Activated naive CD8-positive, alpha-beta T cell treated with anti-CD3 and anti-CD28 coated beads, Interleukin-2, amount 50 U/mL, for 24 hours (primary cell): ENCODE data around the gene GNG13.
"Not testable (repeated sequence)": the region's sequence is repeated elsewhere in the genome, so short reads cannot be mapped to it uniquely, and the experiment has no call there.

Source experiments
- ATAC-seq: fragments of 150-1000 bp; cut with Tn5 transposase; one replicate; pipeline ENCODE4 v1.10.0; 2021
- DNase-seq: peaks from one replicate; pipeline ENCODE4 v3.0.0; 2021
- H3K27ac Mint-ChIP-seq: one replicate; pipeline ENCODE4 v1.8.0; 2021; ENCODE audit warnings: mild to moderate bottlenecking, mixed read lengths
- H3K27me3 Mint-ChIP-seq: one replicate; pipeline ENCODE4 v1.8.0; 2021; ENCODE audit warnings: mixed read lengths
- H3K36me3 Mint-ChIP-seq: one replicate; pipeline ENCODE4 v1.8.0; 2021; ENCODE audit warnings: low read depth, mixed read lengths
- H3K4me1 Mint-ChIP-seq: one replicate; pipeline ENCODE4 v1.8.0; 2021; ENCODE audit warnings: mixed read lengths
- H3K4me3 Mint-ChIP-seq: one replicate; pipeline ENCODE4 v1.8.0; 2021; ENCODE audit warnings: mild to moderate bottlenecking, moderate library complexity, mixed read lengths
- H3K9me3 Mint-ChIP-seq: one replicate; pipeline ENCODE4 v1.8.0; 2021; ENCODE audit warnings: mixed read lengths

GNG13 gene

DNA sequence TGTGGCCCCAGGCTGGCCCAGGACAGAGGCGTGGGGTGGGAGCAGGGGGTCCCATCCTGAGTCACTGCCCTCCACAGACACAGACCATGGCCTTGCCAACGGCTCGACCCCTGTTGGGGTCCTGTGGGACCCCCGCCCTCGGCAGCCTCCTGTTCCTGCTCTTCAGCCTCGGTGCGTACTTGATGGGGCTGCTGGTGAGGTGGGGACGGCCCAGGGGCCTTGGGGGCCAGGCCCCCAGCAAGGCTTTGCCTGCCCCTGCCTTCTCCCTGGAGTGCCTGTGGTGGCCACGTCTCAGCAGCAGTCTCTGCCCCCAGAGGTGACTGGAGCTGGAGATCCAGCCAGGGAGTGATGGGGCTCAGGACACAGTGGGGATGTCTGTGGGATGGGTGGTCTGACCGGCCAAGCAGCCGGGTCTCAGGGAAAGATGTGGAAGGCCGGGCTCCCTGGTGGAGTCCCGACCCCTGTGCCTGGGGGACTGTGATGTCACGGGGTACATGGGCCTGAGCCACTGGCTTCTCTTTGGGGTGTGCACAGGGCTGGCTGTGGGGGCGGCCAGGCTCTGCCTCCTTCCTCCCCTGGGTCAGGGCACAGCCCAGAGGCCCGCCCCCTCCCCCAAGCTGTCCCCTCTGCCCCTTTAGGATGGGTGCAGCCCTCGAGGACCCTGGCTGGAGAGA is 37.8 kb downstream of the GNG13 start:
- no peak for DNase-seq
- Mint-ChIP-seq H3K9me3 (no peaks in the 10 kb centered on the region), H3K27ac (no peak overlapping the region), H3K36me3 (no peaks in the 10 kb centered on the region), H3K4me3 (no peak overlapping the region), H3K27me3 (no peaks in the 10 kb centered on the region), H3K4me1 (no peaks in the 10 kb centered on the region)
- no peak for ATAC-seq

DNA sequence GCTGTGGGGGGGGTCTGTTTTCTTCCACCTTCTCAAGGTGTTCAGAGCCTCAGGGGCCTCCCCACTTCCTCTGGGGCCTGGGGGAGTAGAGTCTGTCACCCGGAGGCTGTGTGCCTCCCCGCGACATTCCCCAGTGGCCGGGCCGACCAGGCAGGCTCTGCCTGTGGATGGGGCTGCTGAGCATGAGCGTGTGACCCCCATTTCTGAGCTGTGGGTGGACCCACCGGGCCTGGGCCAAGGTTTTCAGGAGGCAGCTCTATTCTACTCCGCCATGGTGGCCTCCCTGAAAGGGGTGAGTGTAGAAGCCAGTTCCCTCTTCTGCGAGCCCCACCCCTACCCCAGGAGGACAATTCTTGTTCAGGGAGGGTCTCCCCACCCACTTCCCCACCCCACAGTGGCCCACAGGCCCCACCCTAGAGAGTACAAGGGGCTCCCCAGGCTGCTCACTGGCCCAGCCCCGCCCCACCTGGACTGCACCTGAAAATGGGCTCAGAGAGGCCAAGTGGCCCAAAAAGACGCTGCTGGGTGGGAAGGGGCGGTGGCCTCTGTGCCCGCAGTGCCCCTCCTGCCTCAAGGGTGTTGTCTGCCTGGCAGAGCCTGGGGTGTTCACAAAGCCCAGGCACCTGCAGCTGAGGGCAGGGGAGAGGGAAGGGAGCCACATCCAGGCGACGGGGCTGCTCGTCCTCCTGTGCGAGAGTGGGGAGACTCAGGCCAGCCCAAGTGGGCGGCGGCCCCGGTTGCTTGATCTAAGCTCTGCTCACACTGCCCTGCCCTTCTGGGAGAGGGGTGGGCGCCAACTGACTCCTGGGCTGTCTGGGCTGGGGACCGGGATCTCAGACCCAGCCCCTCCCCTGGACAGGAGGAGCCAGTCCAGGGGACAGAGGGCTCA is 38.7 kb downstream of the GNG13 start:
- Mint-ChIP-seq H3K9me3 (no peaks in the 10 kb centered on the region), H3K4me3 (no peak overlapping the region), H3K4me1 (no peaks in the 10 kb centered on the region), H3K27me3 (peaks cover 3% of the 10 kb centered on the region), H3K27ac (no peak overlapping the region), H3K36me3 (no peaks in the 10 kb centered on the region)
- no peak for DNase-seq
- ATAC-seq = no peak

DNA sequence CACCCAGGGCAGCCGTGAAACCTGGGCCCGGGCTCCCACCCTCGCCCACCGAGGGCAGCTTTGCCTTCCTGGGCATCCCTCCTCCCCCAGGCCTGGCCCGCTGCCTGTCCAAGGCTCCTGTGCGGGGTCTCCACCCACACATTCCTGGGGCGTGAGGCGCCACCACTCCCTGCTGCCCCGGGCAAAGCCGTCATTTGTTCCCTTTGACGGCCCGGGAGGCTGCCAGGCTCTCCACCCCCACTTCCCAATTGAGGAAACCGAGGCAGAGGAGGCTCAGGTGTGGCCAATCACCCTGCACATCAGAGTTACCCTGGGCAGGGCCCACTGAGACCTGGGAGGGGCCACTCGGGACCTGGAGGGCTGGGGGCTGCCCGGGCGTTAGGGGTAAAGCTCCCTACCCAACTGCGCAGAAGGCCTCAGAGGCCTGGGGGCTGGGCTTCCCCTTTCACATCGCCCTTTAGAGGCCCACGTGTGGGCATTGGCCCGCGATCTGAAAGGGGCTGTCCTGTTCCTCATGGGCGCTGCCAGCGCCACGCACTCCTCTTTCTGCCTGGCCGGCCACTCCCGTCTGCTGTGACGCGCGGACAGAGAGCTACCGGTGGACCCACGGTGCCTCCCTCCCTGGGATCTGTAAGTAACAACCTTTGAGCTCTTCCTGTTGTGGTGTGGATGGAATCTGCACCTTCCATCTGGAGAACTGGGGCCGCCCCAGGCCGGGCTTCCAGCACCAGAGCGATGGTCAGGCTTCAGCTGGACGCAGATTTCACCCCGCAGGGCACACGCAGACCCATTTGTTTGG is 39.8 kb downstream of the GNG13 start, which contains the start of gene MSLN:
MSLN (plus strand) TSS at position 190 of the 799 bp plus-strand sequence. CDS start 1,947 bp downstream, outside the sequence.
- DNase-seq = no peak
- Mint-ChIP-seq H3K27ac (no peak within 1 kb of the TSS), H3K9me3 (no peaks in the 10 kb centered on the region), H3K36me3 (no peaks in the 10 kb centered on the region), H3K27me3 (peaks cover 3% of the 10 kb centered on the region), H3K4me3 (no peak within 1 kb of the TSS), H3K4me1 (no peaks in the 10 kb centered on the region)
- ATAC-seq = no peak

DNA sequence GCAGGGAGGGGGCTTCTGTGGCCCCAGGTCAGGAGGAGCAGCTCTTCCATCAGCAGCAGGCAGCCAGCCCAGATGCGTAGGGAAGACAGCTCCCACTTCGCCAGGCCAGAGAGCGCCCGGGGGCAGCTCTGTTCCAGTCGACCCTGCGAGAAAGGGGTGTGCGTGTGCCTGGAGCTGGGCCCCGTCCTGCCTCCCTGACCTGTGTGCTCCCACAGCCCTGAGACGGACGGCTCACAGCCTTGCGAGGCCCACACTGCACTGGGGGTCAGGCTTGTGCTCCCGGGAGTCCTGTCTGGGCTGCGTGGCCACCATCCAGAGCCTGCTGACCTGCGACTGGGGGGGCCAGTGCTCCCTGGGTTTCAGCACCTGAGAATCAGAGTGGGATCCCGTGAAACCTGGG is 40.5 kb downstream of the GNG13 start:
- no peak for ATAC-seq
- no peak overlapping the region for H3K27ac Mint-ChIP-seq
- H3K36me3 Mint-ChIP-seq = no peaks in the 10 kb centered on the region
- H3K9me3 Mint-ChIP-seq = no peaks in the 10 kb centered on the region
- no peaks in the 10 kb centered on the region for H3K4me1 Mint-ChIP-seq
- DNase-seq = no peak
- peaks cover 3% of the 10 kb centered on the region for H3K27me3 Mint-ChIP-seq
- H3K4me3 Mint-ChIP-seq = no peak overlapping the region

DNA sequence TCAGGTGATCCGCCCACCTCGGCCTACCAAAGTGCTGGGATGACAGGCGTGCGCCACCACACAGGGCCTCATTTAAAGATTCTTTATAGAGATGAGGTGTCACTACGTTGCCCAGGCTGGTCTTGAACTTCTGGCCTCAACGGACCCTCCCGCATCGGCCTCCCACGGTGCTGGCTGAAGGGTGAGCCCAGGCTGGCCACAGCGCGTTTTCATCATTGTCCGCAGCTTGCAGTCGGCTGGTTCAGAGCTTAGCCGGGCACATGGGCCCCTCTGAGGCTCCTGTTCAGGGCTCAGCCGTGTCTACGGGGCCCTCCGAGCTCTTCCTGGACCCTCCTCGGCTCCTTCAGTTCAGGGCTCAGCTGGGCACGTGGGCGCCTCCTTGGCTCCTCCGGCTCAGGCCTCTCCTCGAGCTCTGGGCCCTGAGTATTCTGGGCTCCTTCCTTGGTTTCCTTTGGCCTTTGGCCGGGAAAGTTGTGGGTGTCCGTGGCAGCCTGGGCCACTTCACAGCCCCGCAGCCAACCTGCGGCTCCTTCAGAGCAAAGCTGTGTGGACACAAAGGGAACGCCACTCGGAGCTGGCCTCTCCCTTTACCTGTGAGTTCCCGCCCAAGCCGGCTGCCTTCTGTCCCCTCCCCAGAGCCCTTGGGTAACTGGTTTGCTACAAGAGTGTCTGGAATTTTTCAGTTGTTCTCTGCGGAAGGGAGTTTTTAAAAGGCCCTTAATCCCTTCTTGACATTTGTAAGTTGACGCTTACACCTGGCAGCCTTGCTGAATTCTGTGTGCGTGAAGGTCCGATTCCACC is 41.2 kb downstream of the GNG13 start:
- no peak overlapping the region for H3K27ac Mint-ChIP-seq
- no peaks in the 10 kb centered on the region for H3K36me3 Mint-ChIP-seq
- H3K4me3 Mint-ChIP-seq = no peak overlapping the region
- no peaks in the 10 kb centered on the region for H3K4me1 Mint-ChIP-seq
- H3K27me3 Mint-ChIP-seq = peaks cover 3% of the 10 kb centered on the region
- ATAC-seq (no peak), DNase-seq (no peak)
- no peaks in the 10 kb centered on the region for H3K9me3 Mint-ChIP-seq

DNA sequence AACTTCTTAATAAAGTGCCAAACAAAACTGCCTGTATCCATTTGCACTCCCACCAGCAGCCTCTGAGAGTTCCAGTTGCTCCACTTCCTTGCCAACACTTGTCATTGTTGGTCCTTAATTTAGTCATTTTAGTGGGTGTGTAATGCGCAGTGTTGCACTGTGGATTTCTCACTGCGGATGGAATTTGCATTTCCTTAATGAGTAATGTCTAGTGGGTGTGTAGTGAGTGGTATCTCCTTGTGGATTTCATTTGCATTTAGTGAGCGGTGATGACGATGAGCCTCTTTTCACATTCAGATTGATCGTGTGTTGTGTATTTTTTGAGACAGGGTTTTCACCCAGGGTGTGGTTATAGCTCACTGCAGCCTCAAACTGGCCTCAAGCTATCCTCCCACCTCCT is 44.1 kb downstream of the GNG13 start:
- no peak for DNase-seq
- H3K27me3 Mint-ChIP-seq = peaks cover 3% of the 10 kb centered on the region
- no peaks in the 10 kb centered on the region for H3K36me3 Mint-ChIP-seq
- H3K4me1 Mint-ChIP-seq = no peaks in the 10 kb centered on the region
- H3K27ac Mint-ChIP-seq = no peak overlapping the region
- H3K4me3 Mint-ChIP-seq = no peak overlapping the region
- H3K9me3 Mint-ChIP-seq = no peaks in the 10 kb centered on the region
- no peak for ATAC-seq

DNA sequence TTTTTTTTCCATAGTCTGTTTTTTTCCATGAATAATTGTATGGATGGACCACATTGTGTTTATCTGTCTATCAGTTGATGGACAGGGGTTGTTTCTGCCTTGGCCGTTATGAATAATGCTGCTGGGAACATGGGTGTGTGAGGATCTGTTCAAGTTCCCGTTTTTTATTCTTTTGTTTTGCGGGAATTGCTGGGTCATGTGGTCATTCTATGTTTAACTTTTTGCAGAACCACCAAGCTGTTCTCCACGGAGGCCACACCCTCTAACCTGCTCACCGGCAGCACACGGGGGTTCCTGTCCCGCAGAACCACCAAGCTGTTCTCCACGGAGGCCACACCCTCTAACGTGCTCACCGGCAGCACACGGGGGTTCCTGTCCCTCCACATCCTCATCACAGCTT is 45.9 kb downstream of the GNG13 start:
- H3K36me3 Mint-ChIP-seq = no peaks in the 10 kb centered on the region
- no peak overlapping the region for H3K4me3 Mint-ChIP-seq
- H3K9me3 Mint-ChIP-seq = no peaks in the 10 kb centered on the region
- DNase-seq = no peak
- H3K27me3 Mint-ChIP-seq = peaks cover 3% of the 10 kb centered on the region
- H3K27ac Mint-ChIP-seq = no peak overlapping the region
- no peak for ATAC-seq
- H3K4me1 Mint-ChIP-seq = no peaks in the 10 kb centered on the region

DNA sequence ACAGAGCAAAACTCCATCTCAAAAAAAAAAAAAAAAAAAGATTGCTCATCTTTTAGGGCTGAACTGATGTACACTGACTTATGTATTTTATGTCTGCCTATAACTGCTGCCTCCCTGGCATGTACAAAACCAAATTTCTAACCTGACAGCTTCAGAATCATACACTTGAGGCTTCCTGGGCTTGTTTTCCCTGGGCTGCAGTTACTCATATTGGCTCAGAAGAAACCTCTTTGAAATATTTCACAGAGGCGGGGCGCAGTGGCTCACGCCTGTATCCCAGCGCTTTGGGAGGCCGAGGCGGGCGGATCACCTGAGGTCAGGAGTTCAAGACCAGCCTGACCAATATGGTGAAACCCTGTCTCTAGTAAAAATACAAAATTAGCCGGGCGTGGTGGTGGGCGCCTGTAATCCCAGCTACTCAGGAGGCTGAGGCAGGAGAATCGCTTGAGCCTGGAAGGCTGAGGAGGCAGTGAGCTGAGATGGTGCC is 46.4 kb downstream of the GNG13 start:
- DNase-seq, H3K27ac Mint-ChIP-seq, H3K4me3 Mint-ChIP-seq, H3K9me3 Mint-ChIP-seq, H3K27me3 Mint-ChIP-seq, ATAC-seq, H3K4me1 Mint-ChIP-seq, H3K36me3 Mint-ChIP-seq: not testable (repeated sequence)

DNA sequence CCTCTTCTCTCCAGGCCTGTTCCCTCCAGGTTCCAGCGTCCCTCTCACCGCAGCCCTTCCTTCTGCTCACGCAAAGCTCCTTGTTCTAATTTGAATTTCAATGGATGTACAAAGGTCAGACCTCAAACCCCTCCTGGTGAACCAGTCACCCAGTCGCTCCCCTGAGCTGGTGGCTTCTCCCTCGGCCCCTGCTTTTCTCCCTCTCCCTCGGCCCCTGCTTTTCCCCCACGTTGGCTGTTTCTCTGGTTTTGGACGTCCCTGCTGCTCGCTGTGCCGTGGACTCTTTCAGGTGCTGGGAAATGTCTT is 48.6 kb downstream of the GNG13 start:
- no peaks in the 10 kb centered on the region for H3K9me3 Mint-ChIP-seq
- DNase-seq = no peak
- H3K4me1 Mint-ChIP-seq = no peaks in the 10 kb centered on the region
- H3K4me3 Mint-ChIP-seq = no peak overlapping the region
- no peak overlapping the region for H3K27ac Mint-ChIP-seq
- ATAC-seq = no peak
- no peaks in the 10 kb centered on the region for H3K36me3 Mint-ChIP-seq
- H3K27me3 Mint-ChIP-seq = no peaks in the 10 kb centered on the region

DNA sequence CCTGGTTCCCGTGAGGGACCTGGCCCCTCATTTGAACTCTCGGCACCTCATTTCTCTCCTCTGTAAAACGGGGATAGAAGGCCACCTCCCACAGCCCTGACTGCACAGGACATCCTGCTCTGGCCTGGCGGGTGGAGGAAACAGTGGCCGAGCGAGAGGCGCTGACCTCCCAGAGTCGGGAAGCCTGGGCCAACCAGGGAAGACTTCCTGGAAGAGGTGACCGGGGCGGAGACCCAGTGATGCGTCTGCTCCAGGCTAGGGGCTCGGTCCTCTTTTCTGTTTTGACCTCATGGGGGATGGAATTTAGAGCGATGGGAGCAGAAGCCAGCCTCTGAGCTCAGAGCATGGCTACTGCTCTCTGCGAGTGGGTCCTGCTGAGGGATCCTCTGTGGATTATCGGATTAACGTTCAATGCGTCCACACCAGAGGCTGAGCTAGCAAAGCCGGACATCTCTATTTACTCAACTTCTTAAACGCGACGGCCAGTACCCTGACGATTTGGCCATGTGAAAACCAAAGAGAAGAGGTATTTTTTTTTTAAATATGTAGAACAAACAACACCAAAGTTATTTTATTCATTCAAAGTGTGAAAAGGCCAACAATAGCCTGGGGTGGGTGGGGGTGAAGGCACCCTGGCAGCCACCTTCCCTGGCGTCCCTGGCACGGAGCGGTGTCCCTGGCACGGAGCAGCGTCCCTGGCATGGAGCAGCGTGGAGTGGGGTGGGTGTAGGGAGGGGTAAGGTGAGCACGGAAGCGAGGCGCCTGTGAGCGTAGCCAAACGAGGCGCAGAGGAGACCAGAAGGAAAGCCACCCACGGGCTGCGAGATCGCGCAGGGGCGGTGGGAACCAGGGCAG is 49.2 kb downstream of the GNG13 start:
- H3K4me3 Mint-ChIP-seq = no peak overlapping the region
- no peaks in the 10 kb centered on the region for H3K9me3 Mint-ChIP-seq
- no peaks in the 10 kb centered on the region for H3K36me3 Mint-ChIP-seq
- no peaks in the 10 kb centered on the region for H3K27me3 Mint-ChIP-seq
- H3K4me1 Mint-ChIP-seq = no peaks in the 10 kb centered on the region
- H3K27ac Mint-ChIP-seq = no peak overlapping the region
- ATAC-seq (no peak), DNase-seq (no peak)

DNA sequence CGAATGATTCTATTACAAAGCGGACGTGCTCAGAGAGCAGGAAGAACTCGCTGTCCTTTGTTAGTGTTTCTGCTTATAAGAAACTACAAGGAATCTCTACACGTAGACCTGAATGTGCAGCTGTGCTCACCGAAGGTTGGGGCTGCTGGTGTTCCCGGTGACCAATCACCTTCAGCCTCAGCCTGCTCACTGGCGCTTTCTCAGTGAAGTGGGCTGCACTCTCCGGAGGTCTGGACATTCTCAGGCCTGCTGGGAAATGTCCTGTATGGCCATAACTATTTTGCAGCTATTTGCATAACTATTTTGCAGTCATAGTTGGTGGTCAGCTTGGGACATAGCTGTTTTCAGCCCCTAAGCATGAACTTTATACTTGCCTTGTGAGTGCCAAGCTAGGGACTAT is 50.0 kb downstream of the GNG13 start:
- ATAC-seq = no peak
- DNase-seq = no peak
- Mint-ChIP-seq H3K4me1 (no peaks in the 10 kb centered on the region), H3K36me3 (no peaks in the 10 kb centered on the region), H3K27ac (no peak overlapping the region), H3K9me3 (no peaks in the 10 kb centered on the region), H3K27me3 (no peaks in the 10 kb centered on the region), H3K4me3 (no peak overlapping the region)

DNA sequence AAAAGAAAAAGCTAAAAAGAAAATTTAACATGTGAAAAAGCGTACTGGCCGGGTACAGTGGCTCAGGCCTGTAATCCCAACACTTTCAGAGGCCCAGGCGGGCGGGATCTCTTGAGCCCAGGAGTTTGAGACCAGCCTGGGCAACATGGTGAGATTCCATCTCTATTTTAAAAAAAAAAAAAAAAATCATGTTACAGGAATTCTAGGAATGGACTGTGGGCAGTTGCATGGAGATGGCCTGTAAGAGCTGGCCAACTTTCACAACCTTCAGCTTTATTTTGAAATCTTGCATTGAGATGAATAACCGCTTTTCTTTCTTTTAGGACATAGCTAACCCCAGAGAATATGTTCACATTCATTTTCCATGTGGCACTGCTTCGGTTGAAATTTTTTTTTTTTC is 51.5 kb downstream of the GNG13 start:
- no peaks in the 10 kb centered on the region for H3K9me3 Mint-ChIP-seq
- H3K27ac Mint-ChIP-seq = no peak overlapping the region
- H3K4me1 Mint-ChIP-seq = no peaks in the 10 kb centered on the region
- no peaks in the 10 kb centered on the region for H3K36me3 Mint-ChIP-seq
- H3K27me3 Mint-ChIP-seq = no peaks in the 10 kb centered on the region
- ATAC-seq = no peak
- DNase-seq = no peak
- no peak overlapping the region for H3K4me3 Mint-ChIP-seq
